Body of pancreas (tissue), 4 donors: Measurements from ENCODE around the gene BMPR1B. TPM values are rescaled to one million over a fixed set of nuclear protein-coding genes. Genes with fewer than 3 reads are reported as not detected.
"Not testable (repeated sequence)": the region's sequence is repeated elsewhere in the genome, so short reads cannot be mapped to it uniquely, and the experiment has no call there.

Experiments
- ATAC-seq: fragments of 150-250 bp; one replicate; pipeline ENCODE4 v1.9.1; 2016
- DNase-seq, 4 donors: peaks; one replicate each; pipeline ENCODE4 v3.0.0-alpha.2; 2019
- H3K27ac ChIP-seq, 4 donors: fragments of 200-600 bp; sonication (generic); 1 replicate in 3 of 4; 2 replicates in 1 of 4; pipeline versions ENCODE4 v1.5.1 to v1.6.1; 2016 to 2019; ENCODE audit warnings: mild to moderate bottlenecking in 1 of 4, mixed read lengths in 1 of 4, moderate library complexity in 1 of 4
- H3K27me3 ChIP-seq, 2 donors: fragments of 200-600 bp; sonication (generic); one replicate each; pipeline ENCODE4 v1.6.0; 2016; ENCODE audit warnings: mild to moderate bottlenecking in 1 of 2
- H3K36me3 ChIP-seq, 2 donors: fragments of 200-600 bp; sonication (generic); replicated peaks in 1 of 2; 2 replicates each; pipeline ENCODE4 v1.5.1; 2016; ENCODE audit warnings: low read depth in 2 of 2; ENCODE audit not compliant: insufficient read depth in 1 of 2
- H3K4me1 ChIP-seq: fragments of 200-600 bp; sonication (generic); one replicate; pipeline ENCODE4 v1.6.0; 2016
- H3K4me3 ChIP-seq, 2 donors: fragments of 200-600 bp; sonication (generic); 1 replicate in 1 of 2; 2 replicates in 1 of 2; pipeline ENCODE4 v1.5.1; 2016 to 2019
- H3K9me3 ChIP-seq, 3 donors: fragments of 200-600 bp; sonication (generic); 1 replicate in 2 of 3; 2 replicates in 1 of 3; pipeline ENCODE4 v1.5.1; 2016
- CTCF ChIP-seq, 7 experiments: fragments of 450-650 bp in 4 of 7; fragments of 200-600 bp in 3 of 7; sonication (generic) in 3 of 7; IDR thresholded peaks; one replicate each; pipeline ENCODE4 v1.5.1; 2016 to 2019; ENCODE audit warnings: antibody characterized with exemption in 7 of 7
- POLR2A ChIP-seq, 3 donors: fragments of 450-650 bp; IDR thresholded peaks; one replicate each; pipeline ENCODE4 v1.6.1; 2016; ENCODE audit warnings: antibody characterized with exemption in 3 of 3, mild to moderate bottlenecking in 2 of 3
- WGBS, 2 donors: methylation state at CpG; one replicate each; pipeline ENCODE4 v1.1.5; 2017; 5-methylcytosine and 5-hydroxymethylcytosine counted together
- intact Hi-C: fragments of 100-400 bp; cut with DNase I; formaldehyde crosslinking; loops from one replicate; pipeline ENCODE4 v1.15.1; 2023
- total RNA-seq, 2 donors: library from RNA; depleted of rRNA; stranded (reverse); fragments of >200 nt; gene quantifications; one replicate each; pipeline ENCODE4 v1.1.0, GENCODE V29; 2016

Gene BMPR1B
- total RNA-seq, 2 donors from 2014 or later, result 0.99 to 1.3 TPM

- Histone ChIP-seq H3K27me3 (no peaks in the 10 kb centered on the region), H3K36me3 (no peaks in the 10 kb centered on the region), H3K4me3 (no peak overlapping the region), H3K27ac (no peak overlapping the region), H3K4me1 (no peaks in the 10 kb centered on the region), H3K9me3 (no peaks in the 10 kb centered on the region)
- DNase-seq (no peak), ATAC-seq (no peak)
- intact Hi-C loops, result no loop called here
- 51% methylated on average over 5 of the region's 5 CpGs for whole genome bisulfite sequencing, 2 donors
- TF ChIP-seq CTCF (IDR thresholded peaks at IDR 0.05), result no peak
Observed at GRCh38 chr4:94827481-94828110, 69.8 kb downstream of the BMPR1B start.

- H3K4me1 ChIP-seq, result no peaks in the 10 kb centered on the region
- intact Hi-C loops, result no loop called here
Observed at GRCh38 chr4:94828882-94829281, 71.1 kb downstream of the BMPR1B start.

GRCh38 chr4:94831607-94832006 lies 73.9 kb downstream of the BMPR1B start:
- ATAC-seq (no peak), DNase-seq (no peak)
- no peak for TF ChIP-seq CTCF (IDR thresholded peaks at IDR 0.05)
- TF ChIP-seq POLR2A (IDR thresholded peaks at IDR 0.05), result no peak
- Histone ChIP-seq H3K4me3 (no peak overlapping the region), H3K27me3 (no peaks in the 10 kb centered on the region), H3K27ac (no peak overlapping the region), H3K4me1 (no peaks in the 10 kb centered on the region), H3K9me3 (no peaks in the 10 kb centered on the region), H3K36me3 (no peaks in the 10 kb centered on the region)
- intact Hi-C loops, result no loop called here
- 88 to 94% methylated on average over 2 of the region's 2 CpGs for WGBS, 2 donors

More at GRCh38 chr4:94828882-94829281, 71.1 kb downstream of the BMPR1B start:
- Histone ChIP-seq H3K9me3 (no peaks in the 10 kb centered on the region), H3K27ac (no peak overlapping the region), H3K4me3 (no peak overlapping the region), H3K27me3 (no peaks in the 10 kb centered on the region), H3K36me3 (no peaks in the 10 kb centered on the region)
- TF ChIP-seq POLR2A (IDR thresholded peaks at IDR 0.05) (no peak), CTCF (IDR thresholded peaks at IDR 0.05) (no peak)
- no peak for ATAC-seq
- WGBS, 2 donors, result 79 to 84% methylated on average over 1 of the region's 1 CpG
- DNase-seq, result no peak

GRCh38 chr4:94832329-94832728 lies 74.6 kb downstream of the BMPR1B start:
- H3K27me3 ChIP-seq, DNase-seq, H3K27ac ChIP-seq, H3K9me3 ChIP-seq, H3K36me3 ChIP-seq, H3K4me3 ChIP-seq, intact Hi-C loops, ATAC-seq, H3K4me1 ChIP-seq: not testable (repeated sequence)
- WGBS, 2 donors, result 90 to 96% methylated on average over 5 of the region's 5 CpGs

- H3K27ac ChIP-seq, result no peak overlapping the region
- no peaks in the 10 kb centered on the region for H3K36me3 ChIP-seq
- no peak for ATAC-seq
- H3K27me3 ChIP-seq, result no peaks in the 10 kb centered on the region
- H3K4me1 ChIP-seq, result no peaks in the 10 kb centered on the region
- WGBS, 2 donors, result 36 to 40% methylated on average over 1 of the region's 1 CpG
- no peak overlapping the region for H3K4me3 ChIP-seq
- DNase-seq, result no peak
- no peaks in the 10 kb centered on the region for H3K9me3 ChIP-seq
- TF ChIP-seq CTCF (IDR thresholded peaks at IDR 0.05), result no peak
- TF ChIP-seq POLR2A (IDR thresholded peaks at IDR 0.05), result no peak
- intact Hi-C loops, result no loop called here
Observed at GRCh38 chr4:94833394-94833793, 75.6 kb downstream of the BMPR1B start.
